Astrocyte of the hippocampus (primary cell): ENCODE measurements around the gene IRF5.

Source experiments
- DNase-seq: peaks from one replicate; pipeline ENCODE4 v3.0.0; 2011; ENCODE audit warnings: low read depth, low spot score

Gene IRF5, protein sequence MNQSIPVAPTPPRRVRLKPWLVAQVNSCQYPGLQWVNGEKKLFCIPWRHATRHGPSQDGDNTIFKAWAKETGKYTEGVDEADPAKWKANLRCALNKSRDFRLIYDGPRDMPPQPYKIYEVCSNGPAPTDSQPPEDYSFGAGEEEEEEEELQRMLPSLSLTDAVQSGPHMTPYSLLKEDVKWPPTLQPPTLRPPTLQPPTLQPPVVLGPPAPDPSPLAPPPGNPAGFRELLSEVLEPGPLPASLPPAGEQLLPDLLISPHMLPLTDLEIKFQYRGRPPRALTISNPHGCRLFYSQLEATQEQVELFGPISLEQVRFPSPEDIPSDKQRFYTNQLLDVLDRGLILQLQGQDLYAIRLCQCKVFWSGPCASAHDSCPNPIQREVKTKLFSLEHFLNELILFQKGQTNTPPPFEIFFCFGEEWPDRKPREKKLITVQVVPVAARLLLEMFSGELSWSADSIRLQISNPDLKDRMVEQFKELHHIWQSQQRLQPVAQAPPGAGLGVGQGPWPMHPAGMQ

DNA sequence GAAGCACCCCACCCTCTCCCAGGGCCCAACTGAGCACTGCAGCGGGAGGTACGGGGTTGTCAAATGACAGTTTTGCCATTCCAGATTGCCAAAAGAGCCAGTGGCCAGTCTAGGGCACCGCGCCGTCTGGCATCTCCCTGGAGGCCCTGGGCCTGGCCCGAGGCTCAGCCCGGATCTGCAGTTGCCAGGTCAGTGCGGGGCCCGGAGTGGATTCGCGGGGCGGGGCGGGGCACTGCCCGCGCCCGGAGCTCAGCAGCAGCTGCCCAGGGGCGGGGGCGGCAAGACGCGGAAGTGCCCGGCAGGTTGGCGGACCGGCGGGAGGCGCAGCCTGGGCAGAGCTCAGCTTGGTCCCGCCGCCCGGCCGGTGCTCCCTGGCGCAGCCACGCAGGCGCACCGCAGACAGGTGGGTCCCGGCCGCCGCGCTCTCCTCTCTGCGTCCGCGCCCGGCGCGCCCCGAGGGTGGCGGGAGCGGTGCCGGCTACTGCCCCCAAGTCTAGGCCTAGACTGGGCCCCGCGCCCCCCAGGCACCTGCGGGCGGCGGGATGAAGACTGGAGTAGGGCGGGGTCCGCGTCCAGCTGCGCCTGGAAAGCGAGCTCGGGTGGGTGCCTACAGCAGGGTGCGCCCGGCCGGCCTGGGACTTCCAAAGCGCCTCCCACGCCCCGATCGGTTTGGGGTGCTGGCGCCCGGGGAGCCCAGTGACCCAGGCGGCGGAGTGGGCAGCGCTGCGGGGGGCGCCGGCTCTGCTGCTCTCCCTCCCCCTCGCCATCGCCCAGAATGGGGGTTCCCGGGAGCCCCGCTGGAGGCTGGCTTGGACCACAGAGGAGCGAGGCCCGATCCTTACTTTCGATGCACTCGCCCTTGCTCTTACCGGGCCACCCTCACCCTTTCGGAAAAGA is at the start of gene IRF5:
Gene IRF5 (plus strand): TSS at position 281 of the 897 bp plus-strand sequence. CDS start 4,155 bp downstream, outside the sequence.
- DNase-seq = peak; percentile 39

DNA sequence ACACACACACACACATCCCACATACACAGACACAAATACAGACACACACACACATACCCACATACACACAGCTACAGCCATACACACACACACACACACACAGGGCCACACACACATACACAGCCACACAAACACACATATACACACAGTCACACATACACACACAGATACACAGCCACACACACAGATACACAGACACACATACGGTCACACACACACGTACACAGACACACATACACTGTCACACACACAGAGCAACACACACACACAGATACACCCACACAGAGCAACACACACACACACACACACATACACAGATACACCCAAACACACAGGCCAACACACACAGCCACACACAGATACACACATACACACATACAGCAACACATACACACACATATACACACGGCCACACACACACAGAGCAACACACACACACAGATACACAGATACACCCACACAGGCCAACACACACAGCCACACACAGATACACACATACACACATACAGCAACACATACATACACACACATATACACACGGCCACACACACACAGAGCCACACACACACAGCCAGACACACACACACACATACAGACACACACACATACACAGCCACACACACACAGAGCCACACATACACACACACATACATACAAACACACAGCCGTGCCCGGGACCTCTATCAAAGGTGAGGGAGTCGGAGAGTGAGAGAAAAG is 49.5 kb upstream of the IRF5 start:
- no peak for DNase-seq

DNA sequence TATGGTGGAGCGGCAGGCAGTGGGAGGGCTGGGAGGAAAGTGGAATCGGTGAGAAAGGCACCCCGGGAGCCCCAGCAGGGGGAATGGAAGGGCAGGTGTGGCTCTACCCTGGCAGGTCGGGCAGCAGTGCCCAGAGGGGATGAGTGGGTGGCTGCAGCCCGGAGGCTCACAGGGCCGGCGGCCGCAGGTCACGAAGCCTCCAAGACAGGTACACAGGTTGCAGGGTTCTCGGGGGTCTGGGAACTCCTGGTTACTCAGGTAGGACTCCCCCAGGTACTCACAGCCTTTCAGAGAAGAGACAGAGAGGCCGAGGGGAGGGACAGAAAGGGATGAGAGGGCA is 49.0 kb upstream of the IRF5 start:
- no peak for DNase-seq

DNA sequence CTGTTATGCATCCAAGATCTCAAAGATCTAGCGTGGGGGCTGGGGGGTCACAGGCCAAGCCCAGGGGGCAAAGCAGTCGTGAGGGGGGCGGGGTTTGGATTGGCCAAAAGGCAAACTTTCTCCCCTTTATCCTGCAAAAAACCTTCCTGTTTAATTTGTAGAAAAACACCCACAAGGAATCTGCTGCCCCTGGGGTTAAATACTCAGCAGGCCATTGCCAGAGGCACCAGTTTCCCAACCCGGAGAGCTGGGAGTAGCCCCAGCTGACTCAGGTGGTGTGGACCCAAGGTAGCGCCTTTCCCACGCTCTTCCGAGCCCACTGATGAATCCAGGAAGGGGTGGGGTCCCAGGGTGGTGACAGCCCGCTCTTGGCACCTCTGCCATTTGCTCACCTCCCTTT is 48.6 kb upstream of the IRF5 start:
- no peak for DNase-seq

DNA sequence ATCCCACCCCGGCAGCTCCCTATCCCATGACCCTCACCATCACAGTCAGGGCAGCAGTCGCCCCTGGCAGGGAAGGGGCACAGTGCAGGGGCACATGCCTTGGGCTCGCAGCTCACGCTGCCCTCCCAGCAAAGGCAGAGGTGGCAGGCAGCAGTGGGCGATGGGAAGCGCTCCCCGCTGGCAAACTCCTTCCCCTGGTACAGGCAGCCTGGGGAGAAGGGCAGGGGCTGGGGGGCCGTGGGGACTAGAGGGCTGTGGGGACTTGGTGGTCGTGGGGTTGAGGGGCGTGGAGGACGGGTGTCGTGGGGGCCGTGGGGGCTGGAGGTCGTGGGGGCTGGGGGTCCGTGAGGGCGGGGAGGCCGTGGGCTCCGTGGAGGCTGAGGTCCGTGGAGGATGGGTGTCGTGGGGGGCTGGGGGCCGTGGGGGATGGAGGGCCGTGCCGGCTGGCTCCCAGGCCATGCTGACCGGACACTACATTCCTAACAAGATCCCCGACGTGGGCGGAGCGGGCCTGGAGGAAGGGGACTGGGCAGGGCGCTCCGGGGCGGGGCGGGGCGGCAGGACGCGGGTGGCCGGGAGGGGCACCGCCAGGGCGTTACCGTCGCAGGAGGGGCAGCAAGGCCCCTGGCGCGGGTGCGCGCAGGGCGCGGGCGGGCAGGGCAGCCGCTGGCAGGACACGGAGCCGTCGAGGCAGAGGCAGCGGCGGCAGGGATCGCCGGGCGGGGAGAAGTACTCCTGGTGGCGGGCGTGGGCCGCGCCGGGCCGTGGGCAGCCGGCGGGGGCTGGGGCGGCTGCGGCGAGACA is 47.2 kb upstream of the IRF5 start:
- DNase-seq = peak; percentile 21

DNA sequence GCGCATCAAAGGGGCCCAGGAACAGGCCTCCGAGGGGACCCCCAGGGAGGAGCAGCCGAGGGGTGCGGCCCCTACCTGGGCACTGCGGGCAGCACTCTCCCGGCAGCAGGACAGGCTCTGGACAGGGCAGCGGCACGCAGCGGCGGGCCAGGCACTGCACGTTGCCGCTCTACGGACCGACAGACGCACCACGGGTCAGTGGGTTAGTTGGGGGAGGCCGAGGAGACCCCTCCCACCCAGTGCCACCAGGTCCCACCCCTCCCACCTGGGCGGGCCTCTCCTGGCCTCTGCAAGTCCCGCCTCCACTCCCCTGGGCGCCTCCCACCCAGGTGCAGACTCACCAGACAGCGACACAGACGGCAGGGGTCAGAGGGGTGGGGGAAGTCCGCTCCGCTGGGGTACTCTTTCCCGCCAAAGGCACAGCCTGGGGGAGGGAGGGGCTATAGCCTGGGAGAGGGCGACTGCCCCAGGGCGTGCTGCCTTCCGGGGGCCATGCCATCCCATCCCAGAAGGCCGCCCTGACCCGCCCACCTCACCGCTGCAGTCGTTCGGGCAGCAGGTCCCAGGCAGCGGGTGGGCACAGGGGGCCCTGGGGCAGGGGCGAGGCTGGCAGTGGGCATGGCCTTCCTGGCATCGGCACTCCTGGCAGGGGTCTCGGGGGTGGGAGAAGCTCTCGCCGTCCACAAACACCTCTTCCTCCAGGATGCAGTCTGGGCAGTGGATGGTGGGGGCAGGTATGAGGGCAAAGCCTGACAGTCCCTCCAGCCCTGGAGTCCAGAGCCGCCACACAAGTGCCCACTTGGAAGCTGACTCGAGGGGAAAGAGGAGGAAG is 46.4 kb upstream of the IRF5 start:
- DNase-seq = no peak

DNA sequence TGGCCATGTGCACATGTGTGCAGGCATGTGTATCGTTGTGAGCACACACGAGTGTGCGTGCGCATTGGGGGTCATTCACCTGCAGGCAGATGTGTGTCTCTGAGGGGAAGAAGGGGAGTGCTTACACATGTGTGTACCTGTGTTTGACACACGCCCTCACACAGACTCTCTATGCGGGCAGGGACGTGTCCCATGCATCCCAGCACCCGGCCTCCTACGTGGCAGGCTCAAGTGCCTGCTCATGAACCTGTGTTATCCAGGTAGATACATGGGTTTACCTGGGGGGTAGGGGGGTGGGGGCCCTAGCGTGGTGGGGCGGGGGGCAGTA is 45.8 kb upstream of the IRF5 start:
- no peak for DNase-seq

DNA sequence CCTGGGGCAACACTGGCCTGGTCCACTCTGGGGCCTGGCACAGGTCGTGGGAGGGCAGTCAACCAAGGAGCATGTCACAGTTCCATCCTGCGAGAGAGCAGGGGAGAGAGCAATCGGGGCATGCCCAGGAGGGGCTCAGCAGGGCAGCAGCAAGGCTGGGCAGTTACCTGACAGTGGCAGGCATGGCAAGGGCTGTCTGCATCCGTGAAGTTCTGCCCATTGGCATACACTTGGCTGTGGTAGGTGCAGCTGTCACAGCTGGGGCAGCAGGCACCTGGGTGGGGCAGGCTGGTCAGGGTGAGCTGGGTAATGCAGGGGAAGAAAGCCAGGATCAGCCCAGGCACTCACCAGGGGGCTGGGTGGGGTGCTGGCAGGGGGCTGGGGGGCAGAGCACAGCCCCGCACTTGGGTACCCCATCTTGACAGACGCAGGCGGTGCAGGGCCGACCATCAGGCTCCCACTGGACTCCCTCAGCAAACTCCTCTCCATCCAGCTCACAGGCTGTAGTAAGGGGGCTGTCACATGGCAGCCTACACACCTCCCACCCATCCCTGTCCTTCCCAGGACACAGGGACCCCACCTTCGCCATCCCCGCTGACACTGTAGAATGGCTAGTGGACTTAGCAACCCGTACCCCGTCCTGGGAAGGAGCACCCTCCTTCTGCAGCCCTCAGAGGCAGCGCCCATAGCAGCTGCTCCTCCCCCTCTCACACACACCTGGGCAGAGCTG is 45.0 kb upstream of the IRF5 start:
- no peak for DNase-seq

DNA sequence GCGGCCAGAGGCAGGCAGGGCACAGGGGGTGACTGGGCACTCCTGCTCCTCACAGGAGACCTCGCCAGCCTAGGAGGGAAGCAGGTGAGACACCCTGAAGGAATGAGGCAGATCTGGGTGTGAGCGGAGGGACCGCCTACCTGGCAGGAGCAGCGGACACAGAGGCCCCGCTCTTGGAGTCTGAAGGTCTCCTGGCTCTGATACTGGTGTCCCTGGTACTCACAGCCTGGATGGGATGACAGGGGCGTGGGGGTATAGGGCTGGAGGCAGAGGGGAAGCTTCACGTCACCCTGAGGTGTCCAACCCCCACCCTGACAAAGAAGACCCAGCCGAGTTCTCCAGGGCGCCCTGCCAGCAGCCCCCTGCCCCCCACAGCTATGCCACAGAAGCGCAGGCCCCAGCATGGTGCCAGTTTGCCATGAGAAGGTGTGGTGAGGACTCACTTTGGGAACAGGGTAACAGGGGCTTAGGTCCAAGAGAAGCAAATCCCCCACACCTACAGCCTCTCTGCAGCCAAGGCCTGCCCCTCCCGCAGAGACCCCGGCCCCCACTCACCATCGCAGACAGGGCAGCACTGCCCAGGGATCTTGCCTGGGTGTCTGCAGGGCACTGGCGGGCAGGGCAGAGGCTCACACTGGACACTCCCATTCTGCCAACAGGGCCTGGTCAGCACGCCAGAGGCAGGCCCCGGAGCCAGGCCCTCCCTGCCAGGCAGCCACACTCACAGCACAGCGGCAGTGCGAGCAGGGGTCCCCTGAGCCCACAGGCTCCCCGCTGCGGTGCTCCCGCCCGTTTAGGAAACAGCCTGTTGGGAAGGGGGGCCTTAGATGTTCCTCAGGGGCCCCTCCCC is 44.3 kb upstream of the IRF5 start:
- DNase-seq = no peak

DNA sequence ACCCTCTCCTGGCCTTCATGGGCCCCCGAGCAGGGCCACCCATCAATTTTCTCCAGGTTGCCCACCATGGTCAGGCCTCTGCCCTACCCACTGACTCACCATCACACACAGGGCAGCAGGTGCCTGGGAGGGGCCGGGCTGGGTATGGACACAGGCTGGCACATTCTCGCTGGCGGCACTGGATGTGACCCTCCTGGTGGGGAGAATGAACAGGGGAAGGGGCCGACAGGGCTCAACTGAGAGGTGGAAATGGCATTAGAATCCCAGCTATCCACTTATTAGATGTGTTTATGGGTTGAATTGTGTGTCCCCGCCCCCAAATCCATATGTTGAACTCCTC is 43.7 kb upstream of the IRF5 start:
- DNase-seq = no peak

DNA sequence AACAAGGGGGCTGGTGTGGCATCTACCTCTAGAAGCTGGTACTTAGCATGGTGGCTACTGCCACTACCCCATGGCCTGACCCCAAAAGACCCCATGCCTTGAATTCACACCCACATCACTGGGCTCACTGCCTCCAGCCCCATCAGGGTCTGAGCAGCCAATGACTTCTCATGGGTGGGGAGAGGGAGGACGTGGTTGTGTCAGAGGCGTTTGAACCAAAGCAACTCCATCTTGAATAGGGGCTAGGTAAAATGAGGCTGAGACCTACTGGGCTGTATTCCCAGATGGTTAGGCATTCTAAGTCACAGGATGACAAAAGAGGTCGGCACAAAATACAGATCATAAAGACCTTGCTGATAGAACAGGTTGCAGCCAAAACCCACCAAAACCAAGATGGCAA is 42.4 kb upstream of the IRF5 start:
- DNase-seq = no peak

DNA sequence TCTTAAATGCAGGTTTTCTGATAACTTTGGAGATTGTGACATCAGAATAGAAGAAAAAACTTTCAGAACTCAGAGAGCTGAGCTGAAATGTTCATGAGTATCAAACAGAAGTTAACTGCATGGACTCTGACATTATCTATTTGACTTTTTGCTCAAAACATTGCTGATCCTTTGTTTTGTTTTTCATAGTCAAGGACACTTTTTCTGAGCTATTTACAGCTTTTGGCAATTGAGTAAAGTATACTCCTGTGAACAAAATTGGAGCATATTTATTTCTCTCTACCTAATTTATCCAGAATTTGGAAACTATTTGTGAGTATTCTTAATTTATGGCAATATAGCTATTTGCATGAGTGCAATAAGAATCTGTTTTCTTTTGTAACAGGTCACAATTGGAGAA is 38.3 kb upstream of the IRF5 start:
- DNase-seq = no peak

DNA sequence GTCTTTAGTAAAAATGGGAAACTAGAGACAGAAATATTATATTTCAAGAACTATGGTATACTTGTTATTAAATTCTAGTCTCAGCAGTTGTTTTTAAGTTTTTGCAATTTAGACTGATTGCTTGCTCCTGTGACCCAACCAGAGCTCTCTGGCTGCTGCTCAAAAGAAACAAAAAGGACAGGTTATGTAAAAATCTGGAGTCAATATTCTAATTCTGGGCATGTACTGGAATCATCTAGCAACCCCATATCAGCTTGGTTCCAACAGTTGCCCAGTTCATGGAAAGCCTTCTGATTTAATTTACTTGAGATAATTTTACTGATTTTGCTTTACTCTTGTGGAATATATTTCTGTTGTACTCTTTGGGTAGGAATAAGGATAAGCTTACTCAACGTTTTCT is 37.5 kb upstream of the IRF5 start:
- DNase-seq = no peak

DNA sequence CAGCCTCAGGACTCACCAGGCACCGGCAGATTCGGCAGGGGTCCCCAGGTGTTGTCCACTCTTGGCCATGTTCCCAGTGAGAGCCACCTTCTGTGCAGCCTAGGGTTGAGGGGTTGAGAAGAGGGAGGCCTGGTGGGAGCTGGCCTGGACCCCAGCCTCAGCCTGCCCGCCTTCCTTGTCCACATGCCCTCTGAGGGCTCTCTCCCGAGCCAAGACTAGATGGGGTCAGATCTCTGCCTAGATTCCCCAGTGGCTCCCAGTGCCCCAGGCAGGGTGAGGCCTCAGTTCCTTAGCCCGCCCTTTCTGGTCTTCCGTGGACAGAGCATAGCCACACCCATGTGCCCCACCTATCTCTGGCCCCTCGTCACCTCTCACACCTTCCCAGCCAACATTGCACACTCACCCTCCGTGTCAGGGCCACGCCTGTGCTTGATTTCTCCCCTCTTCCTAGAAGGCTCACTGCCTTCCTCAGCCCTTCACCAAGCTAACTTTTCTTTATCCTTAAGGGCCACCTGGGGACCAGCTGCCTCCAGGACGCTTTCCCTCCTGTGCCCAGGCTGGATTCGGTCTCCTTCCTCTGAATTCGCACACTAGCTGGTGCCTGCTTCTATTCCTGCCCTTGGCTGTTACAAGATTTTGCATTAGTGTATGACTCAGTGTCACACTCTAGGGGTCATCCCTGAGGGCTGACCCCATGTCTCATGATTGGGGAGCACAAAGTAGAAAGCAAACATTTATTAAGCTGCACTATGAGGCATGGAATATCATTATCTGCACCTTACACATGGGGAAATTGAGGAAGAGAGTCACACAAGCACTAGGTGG is 34.8 kb upstream of the IRF5 start:
- DNase-seq = no peak

DNA sequence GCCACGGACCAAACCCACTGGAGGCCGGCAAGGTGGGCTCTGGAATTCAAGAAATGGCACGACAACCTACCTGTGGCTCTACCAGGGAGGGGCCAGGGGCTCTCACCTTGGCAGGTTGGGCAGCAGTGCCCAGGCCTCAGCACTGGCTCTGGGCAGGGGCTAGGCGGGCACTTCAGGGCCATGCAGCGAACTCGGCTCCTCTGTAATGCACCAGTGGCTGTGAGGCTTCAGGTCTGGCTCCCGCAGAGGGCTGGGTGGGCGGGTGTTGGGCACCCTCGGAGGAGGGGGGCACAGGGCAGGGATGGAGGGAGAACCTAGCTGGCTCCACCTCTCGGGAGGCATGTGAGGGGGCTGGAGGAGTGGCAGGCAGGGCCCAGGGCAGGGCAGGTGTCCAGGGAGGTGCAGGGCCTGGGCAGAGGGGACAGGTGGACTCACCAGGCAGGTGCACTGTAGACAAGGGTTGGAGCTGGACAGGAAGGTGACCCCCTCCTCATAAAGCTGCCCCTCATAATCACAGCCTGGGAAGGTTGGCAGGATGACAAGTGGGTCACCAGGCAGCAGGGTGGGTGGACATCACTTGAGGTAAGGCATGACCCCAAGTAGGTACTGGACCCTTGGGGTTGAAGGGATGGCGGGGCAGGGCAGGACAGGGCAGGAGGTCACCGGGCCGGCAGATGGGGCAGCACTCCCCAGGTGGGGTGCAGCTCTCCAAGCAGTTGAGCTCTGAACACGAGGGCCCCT is 33.9 kb upstream of the IRF5 start:
- DNase-seq = no peak

DNA sequence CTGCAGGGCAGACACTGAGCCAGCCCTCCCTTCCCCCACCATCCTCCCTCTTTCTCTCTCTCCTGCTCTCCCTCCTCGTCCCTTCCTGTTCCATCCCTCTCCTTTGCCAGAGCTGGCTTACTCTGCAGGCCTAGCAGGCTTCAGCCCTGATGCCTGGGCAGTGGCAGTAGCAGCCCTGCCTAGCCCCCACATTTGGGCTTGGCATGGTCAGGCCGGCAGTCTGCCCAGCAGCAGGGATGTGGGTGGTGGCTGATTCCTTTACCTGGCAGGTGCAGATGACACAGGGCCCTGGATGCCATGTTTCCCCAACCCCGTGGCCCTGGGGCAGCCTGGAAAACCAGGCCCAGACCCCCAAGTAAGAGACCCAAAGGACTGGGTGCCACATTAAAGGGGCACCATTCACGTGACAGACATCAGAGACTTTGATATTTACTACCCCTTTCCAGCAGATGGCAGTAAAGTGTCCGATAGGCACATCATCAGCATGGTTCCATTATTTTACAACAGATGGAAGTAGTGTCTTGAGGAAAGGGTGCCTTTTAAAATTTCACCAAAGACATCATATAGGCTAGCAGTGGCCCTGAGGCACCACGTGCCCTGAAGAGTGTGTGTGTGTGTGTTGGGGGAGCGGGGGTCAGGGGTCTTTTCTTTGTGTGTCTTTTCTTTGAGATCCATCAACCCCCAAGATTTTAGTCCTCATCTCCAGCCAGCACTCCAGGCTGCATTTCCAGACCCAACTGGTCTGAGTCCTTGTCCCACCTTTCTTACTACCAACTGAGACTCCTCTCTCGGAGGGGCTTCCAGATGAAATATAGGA is 33.1 kb upstream of the IRF5 start:
- peak; percentile 71 for DNase-seq
